DND-41 (cell line): ENCODE results near the gene HOXD12.

Experiments
- CTCF ChIP-seq: IDR thresholded peaks from 2 replicates; pipeline ENCODE4 v1.5.1; 2012; ENCODE audit warnings: borderline replicate concordance, low read length, moderate library complexity, mild to moderate bottlenecking; ENCODE audit not compliant: poor library complexity, severe bottlenecking; ENCODE audit errors: extremely low read depth
- EZH2 ChIP-seq: IDR thresholded peaks from 3 replicates; pipeline ENCODE4 v1.6.1; 2012; ENCODE audit warnings: borderline replicate concordance, low read depth, mild to moderate bottlenecking, moderate library complexity, low read length, inconsistent platforms; ENCODE audit not compliant: severe bottlenecking

- TF ChIP-seq CTCF (no peak), EZH2 (no peak)
Observed at GRCh38 chr2:176063958-176064357, 35.6 kb upstream of the HOXD12 start.
